GM12873 (cell line): Measurements from ENCODE around the gene ZBTB16.

Experiments used
- TF ChIP-seq, protein P1 (sequence below): IDR thresholded peaks from 2 replicates; pipeline ENCODE4 v1.5.1; 2012; ENCODE audit warnings: low read depth, mild to moderate bottlenecking, moderate library complexity, low read length, control low read depth; ENCODE audit not compliant: insufficient read depth; ENCODE audit errors: missing control alignments

The ZBTB16 gene

DNA sequence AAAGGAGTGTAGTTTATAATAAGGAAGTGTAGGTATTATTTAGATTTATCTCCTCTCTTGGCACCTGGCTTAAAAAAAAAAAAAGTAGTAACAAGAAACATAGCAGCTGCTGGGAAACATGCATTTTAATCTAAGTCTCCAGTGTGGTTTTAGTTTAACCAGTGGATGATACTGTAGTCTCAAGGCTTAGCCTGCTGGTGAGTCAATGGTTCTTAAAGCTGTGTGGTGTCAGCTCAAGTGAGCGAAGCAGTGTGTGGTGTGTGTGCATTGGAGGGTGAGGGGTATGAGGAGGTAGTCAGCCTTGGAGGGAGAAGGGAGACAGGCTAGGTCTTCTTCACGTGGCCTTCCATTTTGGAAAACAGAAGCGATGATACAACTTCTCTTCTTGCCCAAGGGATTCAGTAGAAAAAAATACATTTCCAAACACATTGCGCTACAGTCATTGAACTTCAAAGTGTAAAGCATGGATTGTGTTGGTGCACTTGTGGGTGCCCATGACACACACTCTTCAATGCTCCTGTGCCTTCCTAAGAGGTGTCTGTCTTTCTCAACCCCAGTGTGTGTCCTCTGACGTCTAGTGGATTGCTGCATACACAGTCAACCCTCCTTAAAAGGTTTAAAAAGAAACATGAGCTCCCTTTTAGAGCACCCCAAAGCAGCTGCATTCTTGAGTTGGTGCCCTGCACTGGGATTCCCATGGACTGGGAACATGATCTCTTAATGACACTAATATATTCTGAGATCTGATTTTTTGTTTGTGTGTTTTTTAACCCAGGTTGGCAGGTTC is 40.1 kb downstream of the ZBTB16 start:
- TF ChIP-seq, protein P1, sequence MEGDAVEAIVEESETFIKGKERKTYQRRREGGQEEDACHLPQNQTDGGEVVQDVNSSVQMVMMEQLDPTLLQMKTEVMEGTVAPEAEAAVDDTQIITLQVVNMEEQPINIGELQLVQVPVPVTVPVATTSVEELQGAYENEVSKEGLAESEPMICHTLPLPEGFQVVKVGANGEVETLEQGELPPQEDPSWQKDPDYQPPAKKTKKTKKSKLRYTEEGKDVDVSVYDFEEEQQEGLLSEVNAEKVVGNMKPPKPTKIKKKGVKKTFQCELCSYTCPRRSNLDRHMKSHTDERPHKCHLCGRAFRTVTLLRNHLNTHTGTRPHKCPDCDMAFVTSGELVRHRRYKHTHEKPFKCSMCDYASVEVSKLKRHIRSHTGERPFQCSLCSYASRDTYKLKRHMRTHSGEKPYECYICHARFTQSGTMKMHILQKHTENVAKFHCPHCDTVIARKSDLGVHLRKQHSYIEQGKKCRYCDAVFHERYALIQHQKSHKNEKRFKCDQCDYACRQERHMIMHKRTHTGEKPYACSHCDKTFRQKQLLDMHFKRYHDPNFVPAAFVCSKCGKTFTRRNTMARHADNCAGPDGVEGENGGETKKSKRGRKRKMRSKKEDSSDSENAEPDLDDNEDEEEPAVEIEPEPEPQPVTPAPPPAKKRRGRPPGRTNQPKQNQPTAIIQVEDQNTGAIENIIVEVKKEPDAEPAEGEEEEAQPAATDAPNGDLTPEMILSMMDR: no peak

DNA sequence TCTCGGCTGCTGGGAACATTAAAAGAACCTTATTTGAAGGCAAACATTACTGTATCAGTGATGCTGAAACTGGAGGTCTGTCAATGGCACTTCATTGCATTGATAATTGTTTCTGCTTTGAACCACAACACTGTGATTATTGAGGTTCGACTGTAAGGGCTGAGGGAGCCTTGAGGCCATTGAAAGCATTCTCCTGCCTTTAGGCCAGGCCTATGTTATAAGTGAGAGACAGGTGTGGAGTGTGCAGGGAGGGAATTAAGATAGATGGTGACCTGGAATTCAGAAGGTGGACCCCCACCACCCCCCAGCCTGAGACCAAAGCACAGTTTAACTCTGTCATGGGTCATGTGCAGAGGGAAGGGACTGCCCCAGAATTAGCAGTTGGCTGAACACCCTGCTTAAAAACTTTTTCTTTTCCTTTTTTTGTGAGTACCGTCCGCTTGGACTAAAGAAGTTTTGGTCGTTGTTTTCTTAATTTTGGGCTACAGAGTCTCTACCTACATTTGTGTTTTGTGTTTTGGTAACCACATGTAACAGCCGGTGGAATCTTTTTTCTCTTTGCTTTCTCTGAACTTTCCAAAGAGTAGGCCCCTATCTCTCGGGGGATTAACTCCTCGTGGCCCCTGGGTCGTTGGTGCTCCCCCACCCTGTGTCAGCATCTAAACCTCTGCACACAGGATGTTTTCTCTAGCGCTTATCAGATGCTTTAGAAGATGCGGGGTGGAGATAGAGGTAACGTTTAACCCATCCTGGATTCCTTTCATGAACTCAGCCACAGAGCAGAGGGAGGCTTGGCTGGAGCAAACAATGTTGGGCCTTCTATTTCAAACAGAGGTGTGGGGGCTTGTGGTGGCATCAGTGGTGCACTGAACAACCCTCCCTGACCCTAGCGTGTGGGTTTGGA is 43.7 kb downstream of the ZBTB16 start:
- TF ChIP-seq, protein P1: no peak

DNA sequence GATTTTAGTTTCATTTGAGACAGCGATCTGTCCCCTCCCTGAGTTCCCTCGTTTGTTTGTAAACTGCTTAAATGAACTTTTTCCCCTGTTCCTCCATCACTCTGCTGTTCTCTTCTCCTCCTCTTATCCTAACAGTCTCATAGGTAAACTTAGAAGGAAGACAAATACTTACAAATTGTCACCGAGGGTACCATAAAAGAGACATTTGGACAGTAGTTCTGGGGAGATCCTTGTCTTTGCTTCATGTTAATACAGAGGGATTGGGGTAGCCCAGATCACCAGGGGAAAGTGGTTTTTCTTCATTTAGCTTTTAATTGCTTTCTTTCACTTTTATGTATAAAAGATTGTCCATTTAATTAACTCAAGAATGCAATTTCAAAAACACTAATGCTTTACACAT is 46.1 kb downstream of the ZBTB16 start:
- TF ChIP-seq, protein P1: no peak

DNA sequence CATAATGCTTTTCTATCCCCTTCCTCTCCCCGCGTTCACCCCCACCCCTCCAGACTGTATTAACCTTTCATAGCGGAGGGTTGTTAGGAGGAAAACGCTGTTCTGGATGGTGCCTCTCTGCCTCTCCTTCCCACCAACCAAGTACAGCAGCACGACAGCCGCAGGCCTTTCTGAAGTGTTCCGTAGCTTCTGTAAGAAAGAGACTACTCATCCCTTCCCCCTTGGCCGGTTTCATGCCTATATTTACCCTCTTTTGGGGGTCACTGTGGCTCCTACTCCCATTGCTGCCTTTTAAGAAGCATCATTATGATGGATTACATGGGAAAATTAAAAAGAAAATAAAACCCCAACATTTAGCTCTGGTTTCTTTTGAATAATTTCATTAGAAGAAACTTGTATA is 46.5 kb downstream of the ZBTB16 start:
- TF ChIP-seq, protein P1: no peak

DNA sequence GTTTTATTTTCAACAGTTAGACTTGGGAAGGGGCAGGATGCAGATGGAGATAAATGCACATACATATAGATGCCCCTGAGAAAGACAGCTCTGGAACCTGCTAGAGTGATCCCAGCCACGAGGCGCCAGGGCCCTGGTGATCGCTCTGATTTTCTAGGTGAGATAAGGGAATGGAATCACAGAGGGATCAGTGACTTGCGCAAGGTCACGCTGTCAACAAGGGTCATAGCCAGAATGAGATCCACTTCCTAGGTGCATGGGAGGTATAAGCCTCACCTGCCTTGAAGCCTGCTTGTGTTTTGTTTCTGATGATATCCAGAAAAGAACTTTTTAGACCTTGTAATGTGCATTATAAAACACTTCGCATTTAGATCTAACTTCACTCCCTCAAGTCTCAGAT is 47.5 kb downstream of the ZBTB16 start:
- TF ChIP-seq, protein P1: no peak

DNA sequence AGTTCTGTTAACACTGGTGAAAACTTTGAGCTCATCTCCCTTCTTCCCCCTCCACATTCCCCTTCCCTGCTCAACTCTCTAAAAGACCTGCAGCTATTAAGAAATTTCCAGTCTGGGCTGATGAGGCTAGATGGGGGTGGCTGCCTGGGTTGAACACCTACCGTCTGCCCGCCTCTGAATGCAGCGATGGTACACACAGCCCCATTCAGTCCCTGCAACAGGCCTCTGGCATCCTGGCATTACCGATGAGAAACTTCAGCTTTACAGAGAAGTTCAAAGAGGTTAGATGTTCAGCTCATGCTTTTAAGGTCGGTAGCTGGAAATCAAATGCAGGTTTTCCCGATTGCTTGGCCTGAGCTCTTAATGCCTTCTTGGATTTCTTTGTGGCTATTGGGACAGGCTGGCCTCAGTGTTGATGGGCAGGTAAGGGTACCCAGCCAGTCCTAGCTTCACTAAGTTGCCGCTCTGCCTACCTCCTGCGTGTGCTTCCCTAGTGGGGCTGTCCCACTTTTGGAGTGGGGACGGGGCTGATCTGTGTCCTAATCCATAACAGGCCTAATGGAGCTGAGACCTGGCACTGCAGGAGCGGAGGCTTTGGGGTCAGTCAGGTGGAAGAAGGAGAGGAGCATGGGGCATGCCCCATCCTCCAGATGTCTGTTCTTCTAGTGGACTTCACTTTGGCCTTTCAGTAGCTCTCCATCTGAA is 49.1 kb downstream of the ZBTB16 start:
- TF ChIP-seq, protein P1: no peak
